Pancreas (tissue), 10 donors: Measurements from ENCODE around the gene SFN. TPM values are rescaled to one million over a fixed set of nuclear protein-coding genes. Genes with fewer than 3 reads are reported as not detected.
A peak's percentile ranks its signal among the peaks of the same experiment; 100 is the strongest.

Experiments used
- ATAC-seq, 4 donors: fragments of 200-7000 bp; cut with Tn5 transposase; one replicate each; pipeline versions ENCODE4 v1.8.0 to v1.9.1; 2020; ENCODE audit warnings: mild to moderate bottlenecking in 4 of 4, moderate library complexity in 4 of 4
- DNase-seq, 6 donors: peaks; one replicate each; pipeline ENCODE4 v3.0.0-alpha.2; 2020
- FAIRE-seq: peaks from 2 replicates; lab custom pipeline; 2012; peaks lifted over from hg19 to GRCh38; lab: Jason Lieb, UNC
- H3K27ac ChIP-seq, 4 donors: fragments of 200-600 bp; sonication (generic); 1 replicate in 3 of 4; 2 replicates in 1 of 4; pipeline versions ENCODE4 v1.5.0 to v1.8.0; 2020
- H3K27me3 ChIP-seq, 4 donors: fragments of 200-600 bp; one replicate each; pipeline ENCODE4 v1.8.0; 2021
- H3K36me3 ChIP-seq, 3 donors: fragments of 200-600 bp; sonication (generic) in 1 of 3; one replicate each; pipeline versions ENCODE4 v1.5.0 to v1.8.0; 2020 to 2021
- H3K4me1 ChIP-seq, 3 donors: fragments of 200-600 bp; one replicate each; pipeline ENCODE4 v1.8.0; 2021
- H3K4me3 ChIP-seq, 4 donors: fragments of 200-600 bp; sonication (generic) in 2 of 4; one replicate each; pipeline versions ENCODE4 v1.5.0 to v1.8.0; 2020 to 2021
- H3K9me3 ChIP-seq, 4 donors: fragments of 200-600 bp; one replicate each; pipeline ENCODE4 v1.8.0; 2021
- CTCF ChIP-seq, 4 donors: fragments of 200-600 bp; sonication (generic) in 3 of 4; IDR thresholded peaks; one replicate each; pipeline versions ENCODE4 v1.5.0 to v1.8.0; 2021; ENCODE audit warnings: antibody characterized with exemption in 4 of 4
- WGBS, 2 donors: extraction: QIAGEN DNeasy Blood & Tissue Kit; methylation state at CpG; one replicate each; pipeline ENCODE4 v1.1.7; 2013; 5-methylcytosine and 5-hydroxymethylcytosine counted together
- intact Hi-C, 3 donors: fragments of 100-400 bp; cut with DNase I; formaldehyde crosslinking; loops; one replicate each; pipeline versions ENCODE4 v1.11.1 to v1.14.2; 2022
- polyA plus RNA-seq, 2 donors: library from polyadenylated mRNA; stranded (reverse); fragments of 200-250 nt; gene quantifications; one replicate each; pipeline ENCODE4 v1.2.3, GENCODE V29; 2013
- total RNA-seq, 6 donors: library from RNA; stranded (reverse); fragmentation: NEBNext Ultra II Directional in 4 of 6; extraction: Animal tissue kit (Norgen Biotek cat#: 25700) in 4 of 6; gene quantifications; one replicate each; pipeline versions ENCODE4 v1.2.1 to v1.2.4, GENCODE V29; 2021 to 2023
- donor health status: healthy with polysubstance abuse.
- donor health status: DM: no; HTN: no; CAD: no; lungs with moderate emphysema.
- donor health status: DM: no; HTN: no; CAD: no.
- donor health status: control.
- donor health status: control.
- donor health status: Bipolar disorder and iron deficiency.
- donor health status: DM: yes; HTN: yes; CAD: no.
- donor health status: DM: no; HTN: no; CAD: no.
- donor health status: DM: no; HTN: no; CAD: no.
- donor health status: DM: yes; HTN: yes; CAD: no.

Gene SFN
- total and polyA plus RNA-seq, 8 donors: 0.28 to 1.8 (median 0.77) TPM; not detected in 1

DNA sequence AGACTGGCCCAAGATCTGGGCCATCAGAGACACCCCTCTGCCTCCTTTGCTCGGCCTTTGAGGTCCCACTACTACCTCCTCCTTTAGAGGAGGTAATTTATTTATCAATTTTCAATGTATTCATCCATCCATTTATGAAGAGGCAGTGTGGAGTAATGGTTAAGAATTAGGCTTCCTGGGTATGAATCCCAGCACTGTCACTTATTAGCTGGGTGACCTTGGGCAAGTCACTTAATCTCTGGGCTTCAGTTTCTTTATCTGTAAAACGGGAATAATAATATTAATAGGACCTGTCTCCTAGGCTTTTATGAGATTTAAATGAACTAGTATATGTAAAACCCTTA lies 49.2 kb downstream of the SFN start:
- TF ChIP-seq CTCF (IDR thresholded peaks at IDR 0.05): no peak
- Histone ChIP-seq H3K27ac (peak overlapping the region in 3 of 4 donors; percentile 95 to 97 (median 96)), H3K36me3 (no peaks in the 10 kb centered on the region), H3K4me1 (peaks cover 17 to 36% (median 20%) of the 10 kb centered on the region in 3 donors), H3K9me3 (no peaks in the 10 kb centered on the region), H3K4me3 (peak overlapping the region; percentile 27 to 76 (median 64)), H3K27me3 (no peaks in the 10 kb centered on the region)
- DNase-seq (no peak), ATAC-seq (no peak), FAIRE-seq (no peak)
- WGBS, 2 donors: 8 to 20% methylated on average over 2 of the region's 2 CpGs
- intact Hi-C loops: no loop called here

DNA sequence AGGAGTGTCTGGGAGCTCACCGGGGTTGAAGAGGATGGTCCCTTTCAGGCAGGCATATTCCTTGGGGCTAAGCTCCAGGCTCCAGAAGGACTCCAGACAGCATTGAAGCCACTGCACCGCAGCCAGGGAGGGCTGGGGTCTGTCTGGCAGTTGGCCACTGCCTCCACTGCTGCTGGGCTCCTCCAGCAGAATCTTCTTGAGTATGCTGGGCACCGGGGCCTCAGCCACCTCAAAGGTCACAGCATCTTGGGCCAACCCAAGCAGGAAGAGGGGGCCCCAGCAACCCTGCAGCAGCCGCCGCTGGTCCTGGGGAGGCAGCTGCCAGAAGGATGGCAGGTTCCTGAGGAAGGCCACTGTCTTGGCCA lies 50.4 kb downstream of the SFN start:
- peak overlapping the region; percentile 27 to 76 (median 64) for H3K4me3 ChIP-seq

More for the DNA sequence above, 50.4 kb downstream of the SFN start:
- 6 to 9% methylated on average over 5 of the region's 5 CpGs for WGBS, 2 donors
- ATAC-seq: peak in 3 of 4 donors; percentile 0 to 5 (median 1)
- Histone ChIP-seq H3K27me3 (no peaks in the 10 kb centered on the region), H3K36me3 (no peaks in the 10 kb centered on the region), H3K27ac (peak overlapping the region; percentile 90 to 97 (median 96)), H3K4me1 (peaks cover 17 to 36% (median 20%) of the 10 kb centered on the region in 3 donors), H3K9me3 (no peaks in the 10 kb centered on the region)
- DNase-seq: no peak
- FAIRE-seq: no peak
- intact Hi-C loops: no loop called here
- no peak for TF ChIP-seq CTCF (IDR thresholded peaks at IDR 0.05)

Other genes starting within 250 kb of the SFN start
- gene ARID1A, start 167.1 kb upstream of the SFN start, total RNA-seq: 10 to 100 TPM; 24.0 to 39.9 (median 27.4) TPM
- gene ARID1A, start 167.1 kb upstream of the SFN start, polyA plus RNA-seq: 10 to 100 TPM; 14.8 to 18.5 TPM
- gene PIGV, start 75.2 kb upstream of the SFN start, total RNA-seq: 1 to 10 TPM; 5.6 to 9.5 (median 7.3) TPM
- gene PIGV, start 75.2 kb upstream of the SFN start, polyA plus RNA-seq: 1 to 10 TPM; 3.3 to 6.2 TPM
- gene ZDHHC18, start 36.5 kb upstream of the SFN start, total RNA-seq: 1 to 10 TPM; 3.4 to 9.9 (median 5.4) TPM
- gene ZDHHC18, start 36.5 kb upstream of the SFN start, polyA plus RNA-seq: 1 to 10 TPM; 6.4 to 8.6 TPM
- 10 to 100 TPM in 5 of 6 donors, 1 to 10 TPM in 1; 9.4 to 14.1 (median 11.3) TPM for gene GPN2, start 27.1 kb downstream of the SFN start, total RNA-seq
- gene GPN2, start 27.1 kb downstream of the SFN start, polyA plus RNA-seq: 10 to 100 TPM; 11.8 to 14.2 TPM
- gene GPATCH3, start 37.3 kb downstream of the SFN start, total RNA-seq: 1 to 10 TPM; 3.9 to 8.0 (median 6.1) TPM
- 10 to 100 TPM; 13.9 to 18.1 TPM for gene GPATCH3, start 37.3 kb downstream of the SFN start, polyA plus RNA-seq
- 10 to 100 TPM in 4 of 6 donors, 1 to 10 TPM in 2; 7.5 to 29.4 (median 11.4) TPM for gene NR0B2, start 50.8 kb downstream of the SFN start, total RNA-seq
- gene NR0B2, start 50.8 kb downstream of the SFN start, polyA plus RNA-seq: 10 to 100 TPM; 20.9 to 37.5 TPM
- gene NUDC, start 58.6 kb downstream of the SFN start, total RNA-seq: 10 to 100 TPM; 25.6 to 42.5 (median 31.5) TPM
- gene NUDC, start 58.6 kb downstream of the SFN start, polyA plus RNA-seq: 10 to 100 TPM; 42.8 to 54.1 TPM
- gene KDF1, start 97.3 kb downstream of the SFN start, total RNA-seq: 10 to 100 TPM in 2 of 6 donors, 1 to 10 TPM in 4; 7.2 to 11.7 (median 8.9) TPM
- gene KDF1, start 97.3 kb downstream of the SFN start, polyA plus RNA-seq: 10 to 100 TPM in 1 of 2 donors, 1 to 10 TPM in 1; 8.8 to 13.7 TPM
- 10 to 100 TPM; 10.4 to 36.8 (median 18.4) TPM for gene TRNP1, start 130.5 kb downstream of the SFN start, total RNA-seq
- gene TRNP1, start 130.5 kb downstream of the SFN start, polyA plus RNA-seq: 10 to 100 TPM; 42.1 to 48.2 TPM
- gene TENT5B, start 149.7 kb downstream of the SFN start, total RNA-seq: 1 to 10 TPM in 1 of 6 donors, under 1 TPM in 5; 0.08 to 2.0 (median 0.61) TPM
- 1 to 10 TPM; 1.3 to 3.3 TPM for gene TENT5B, start 149.7 kb downstream of the SFN start, polyA plus RNA-seq